ENCODE measurements around the gene BTRC. TPM values are rescaled to one million over a fixed set of nuclear protein-coding genes. Genes with fewer than 3 reads are reported as not detected.
"Not testable (repeated sequence)": the region's sequence is repeated elsewhere in the genome, so short reads cannot be mapped to it uniquely, and the experiment has no call there.

Gene BTRC
- total RNA-seq, 1 experiment from 2014 or later = 13.0 TPM

- Histone ChIP-seq H3K27me3 (ENCODE audit: control insufficient read depth, insufficient read depth, low read length) (no peaks in the 10 kb centered on the region), H3K4me3 (ENCODE audit: insufficient read depth, low read depth, low read length) (no peak overlapping the region), H3K36me3 (replicated peaks; ENCODE audit: control insufficient read depth, insufficient read depth, low read length) (no peaks in the 10 kb centered on the region)
- DNase-seq = no peak
Measured at GRCh38 chr10:101330231-101330630, 23.7 kb upstream of the BTRC start.

- no peak for DNase-seq
- H3K4me3 ChIP-seq (ENCODE audit: insufficient read depth, low read depth, low read length) = no peak overlapping the region
- no peaks in the 10 kb centered on the region for H3K36me3 ChIP-seq (replicated peaks; ENCODE audit: control insufficient read depth, insufficient read depth, low read length)
- no peaks in the 10 kb centered on the region for H3K27me3 ChIP-seq (ENCODE audit: control insufficient read depth, insufficient read depth, low read length)
Measured at GRCh38 chr10:101330631-101331225, 23.2 kb upstream of the BTRC start.

- Histone ChIP-seq H3K27me3 (ENCODE audit: control insufficient read depth, insufficient read depth, low read length) (no peaks in the 10 kb centered on the region), H3K4me3 (ENCODE audit: insufficient read depth, low read depth, low read length) (no peak overlapping the region), H3K36me3 (replicated peaks; ENCODE audit: control insufficient read depth, insufficient read depth, low read length) (no peaks in the 10 kb centered on the region)
- DNase-seq = no peak
Measured at GRCh38 chr10:101331956-101332355, 22.0 kb upstream of the BTRC start.

- H3K27me3 ChIP-seq (ENCODE audit: control insufficient read depth, insufficient read depth, low read length); H3K4me3 ChIP-seq (ENCODE audit: insufficient read depth, low read depth, low read length); DNase-seq; H3K36me3 ChIP-seq (replicated peaks; ENCODE audit: control insufficient read depth, insufficient read depth, low read length): not testable (repeated sequence)
Measured at GRCh38 chr10:101334259-101334658, 19.7 kb upstream of the BTRC start.

GRCh38 chr10:101336382-101336781, 17.6 kb upstream of the BTRC start:
- Histone ChIP-seq H3K36me3 (replicated peaks; ENCODE audit: control insufficient read depth, insufficient read depth, low read length) (no peaks in the 10 kb centered on the region), H3K27me3 (ENCODE audit: control insufficient read depth, insufficient read depth, low read length) (no peaks in the 10 kb centered on the region), H3K4me3 (ENCODE audit: insufficient read depth, low read depth, low read length) (no peak overlapping the region)
- DNase-seq = no peak

GRCh38 chr10:101337836-101338235, 16.1 kb upstream of the BTRC start:
- no peak overlapping the region for H3K4me3 ChIP-seq (ENCODE audit: insufficient read depth, low read depth, low read length)
- H3K27me3 ChIP-seq (ENCODE audit: control insufficient read depth, insufficient read depth, low read length) = no peaks in the 10 kb centered on the region
- no peaks in the 10 kb centered on the region for H3K36me3 ChIP-seq (replicated peaks; ENCODE audit: control insufficient read depth, insufficient read depth, low read length)
- no peak for DNase-seq

GRCh38 chr10:101341438-101341837, 12.5 kb upstream of the BTRC start:
- DNase-seq = no peak
- H3K27me3 ChIP-seq (ENCODE audit: control insufficient read depth, insufficient read depth, low read length) = no peaks in the 10 kb centered on the region
- H3K4me3 ChIP-seq (ENCODE audit: insufficient read depth, low read depth, low read length) = no peak overlapping the region
- no peaks in the 10 kb centered on the region for H3K36me3 ChIP-seq (replicated peaks; ENCODE audit: control insufficient read depth, insufficient read depth, low read length)

GRCh38 chr10:101346177-101346576, 7.8 kb upstream of the BTRC start:
- DNase-seq = no peak
- Histone ChIP-seq H3K27me3 (ENCODE audit: control insufficient read depth, insufficient read depth, low read length) (no peaks in the 10 kb centered on the region), H3K36me3 (replicated peaks; ENCODE audit: control insufficient read depth, insufficient read depth, low read length) (no peaks in the 10 kb centered on the region), H3K4me3 (ENCODE audit: insufficient read depth, low read depth, low read length) (no peak overlapping the region)

GRCh38 chr10:101351017-101351416, 2.9 kb upstream of the BTRC start:
- DNase-seq = no peak
- Histone ChIP-seq H3K27me3 (ENCODE audit: control insufficient read depth, insufficient read depth, low read length) (no peaks in the 10 kb centered on the region), H3K4me3 (ENCODE audit: insufficient read depth, low read depth, low read length) (no peak overlapping the region), H3K36me3 (replicated peaks; ENCODE audit: control insufficient read depth, insufficient read depth, low read length) (no peaks in the 10 kb centered on the region)

- H3K4me3 ChIP-seq (ENCODE audit: insufficient read depth, low read depth, low read length) = no peak overlapping the region
- no peaks in the 10 kb centered on the region for H3K36me3 ChIP-seq (replicated peaks; ENCODE audit: control insufficient read depth, insufficient read depth, low read length)
- no peak for DNase-seq
- no peaks in the 10 kb centered on the region for H3K27me3 ChIP-seq (ENCODE audit: control insufficient read depth, insufficient read depth, low read length)
Measured at GRCh38 chr10:101351477-101351876, 2.5 kb upstream of the BTRC start.

- not testable (repeated sequence) for DNase-seq; H3K27me3 ChIP-seq (ENCODE audit: control insufficient read depth, insufficient read depth, low read length); H3K36me3 ChIP-seq (replicated peaks; ENCODE audit: control insufficient read depth, insufficient read depth, low read length); H3K4me3 ChIP-seq (ENCODE audit: insufficient read depth, low read depth, low read length)
Measured at GRCh38 chr10:101352857-101353256, 1.1 kb upstream of the BTRC start.

- Histone ChIP-seq H3K36me3 (replicated peaks; ENCODE audit: control insufficient read depth, insufficient read depth, low read length) (no peaks in the 10 kb centered on the region), H3K4me3 (ENCODE audit: insufficient read depth, low read depth, low read length) (peak overlapping the region; percentile 77), H3K27me3 (ENCODE audit: control insufficient read depth, insufficient read depth, low read length) (no peaks in the 10 kb centered on the region)
- DNase-seq = peak; percentile 87
Measured at GRCh38 chr10:101354328-101355071, 535 bp downstream of the BTRC start.

GRCh38 chr10:101355072-101355706, 1.2 kb downstream of the BTRC start:
- Histone ChIP-seq H3K27me3 (ENCODE audit: control insufficient read depth, insufficient read depth, low read length) (no peaks in the 10 kb centered on the region), H3K4me3 (ENCODE audit: insufficient read depth, low read depth, low read length) (peak overlapping the region; percentile 77), H3K36me3 (replicated peaks; ENCODE audit: control insufficient read depth, insufficient read depth, low read length) (no peaks in the 10 kb centered on the region)
- no peak for DNase-seq

GRCh38 chr10:101356132-101356531, 2.2 kb downstream of the BTRC start:
- H3K36me3 ChIP-seq (replicated peaks; ENCODE audit: control insufficient read depth, insufficient read depth, low read length) = no peaks in the 10 kb centered on the region
- H3K4me3 ChIP-seq (ENCODE audit: insufficient read depth, low read depth, low read length) = no peak overlapping the region
- DNase-seq = no peak
- H3K27me3 ChIP-seq (ENCODE audit: control insufficient read depth, insufficient read depth, low read length) = no peaks in the 10 kb centered on the region

- Histone ChIP-seq H3K36me3 (replicated peaks; ENCODE audit: control insufficient read depth, insufficient read depth, low read length) (no peaks in the 10 kb centered on the region), H3K4me3 (ENCODE audit: insufficient read depth, low read depth, low read length) (no peak overlapping the region), H3K27me3 (ENCODE audit: control insufficient read depth, insufficient read depth, low read length) (no peaks in the 10 kb centered on the region)
- no peak for DNase-seq
Measured at GRCh38 chr10:101357958-101358357, 4.0 kb downstream of the BTRC start.
